Esophagus squamous epithelium (tissue), 4 donors: ENCODE measurements around the gene POLR3K.

Source experiments
- CTCF ChIP-seq, 6 experiments: fragments of 450-650 bp in 4 of 6; fragments of 200-600 bp in 2 of 6; sonication (generic) in 2 of 6; IDR thresholded peaks; one replicate each; pipeline ENCODE4 v1.5.1; 2016 to 2019; ENCODE audit warnings: antibody characterized with exemption in 6 of 6, mild to moderate bottlenecking in 4 of 6, moderate library complexity in 4 of 6
- POLR2A ChIP-seq, 4 donors: fragments of 450-650 bp; IDR thresholded peaks; one replicate each; pipeline ENCODE4 v1.6.1; 2017; ENCODE audit warnings: antibody characterized with exemption in 4 of 4, mild to moderate bottlenecking in 4 of 4, moderate library complexity in 3 of 4

- no peak for TF ChIP-seq CTCF (IDR thresholded peaks at IDR 0.05)
- no peak for TF ChIP-seq POLR2A (IDR thresholded peaks at IDR 0.05)
Measured at GRCh38 chr16:61879-62281, 8.5 kb upstream of the POLR3K start.
